ENCODE data around the gene FRMD4B. TPM values are rescaled to one million over a fixed set of nuclear protein-coding genes. Genes with fewer than 3 reads are reported as not detected.

Gene FRMD4B
- total and polyA plus RNA-seq, 10 of the 15 experiments (the other 5 are each of a cell fraction or from before 2014, with no cell fraction given), result 3.9 to 11.4 (median 8.0) TPM

DNA sequence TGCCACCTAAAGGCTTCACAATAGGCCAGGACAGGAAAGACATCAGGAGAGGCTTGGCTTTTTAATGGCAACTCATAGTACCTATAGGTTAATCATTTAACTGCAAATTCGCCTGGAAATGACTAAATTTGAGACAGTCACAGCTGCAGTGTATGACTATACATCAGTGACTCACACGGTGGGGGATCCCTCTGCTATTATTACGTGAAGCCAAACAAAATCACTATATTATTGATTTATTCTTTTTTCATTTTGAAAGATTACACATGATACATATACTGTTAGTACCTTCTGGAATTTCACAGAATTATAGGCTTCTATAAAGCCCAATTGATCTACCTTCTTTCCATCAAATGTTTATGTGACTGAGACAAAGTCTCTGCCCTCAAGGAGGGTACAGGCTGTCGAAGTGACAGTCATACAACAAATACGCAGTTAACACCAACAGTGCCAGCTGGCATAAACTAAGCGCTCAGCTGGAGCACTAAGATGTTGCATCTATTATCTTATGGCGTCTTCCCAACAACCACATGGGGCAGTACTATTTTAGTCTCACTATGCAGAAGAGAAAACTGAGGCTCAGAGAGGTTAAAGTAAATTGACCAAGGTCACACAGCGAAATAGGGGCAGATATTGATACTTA lies 181.5 kb downstream of the FRMD4B start:
- ChIA-PET SMC1A (ENCODE audit: uncharacterized antibody, unreplicated experiment) (interaction anchor here (0.5 to 5.9 kb wide), 6 partner anchors 8 to 112 kb away, joined by 3 to 29 read pairs (median 4); no protein-coding TSS in a partner anchor), CTCF (no interaction called here), RAD21 (ENCODE audit: unreplicated experiment) (interaction anchor here (0.7 to 1.8 kb wide), 4 partner anchors 20 to 221 kb away, joined by 3 to 10 read pairs (median 4); no protein-coding TSS in a partner anchor), POLR2A (no interaction called here)
- in situ Hi-C loops (cut with MboI), result no loop called here
- H3K9ac ChIP-seq (ENCODE audit: control insufficient read depth, insufficient read depth, low read length), result no peak overlapping the region
- H3K27ac ChIP-seq (ENCODE audit: control insufficient read depth, insufficient read depth), result no peak overlapping the region
- intact Hi-C loops (cut with micrococcal nuclease; ENCODE audit: unreplicated experiment), result loop anchor here (5.0 kb wide), 2 partner anchors 38 to 122 kb away; partner anchors contain the start of genes ARL6IP5 and UBA3
- H3K27me3 ChIP-seq (replicated peaks in 1 of 2; ENCODE audit: control insufficient read depth in 2 of 2, insufficient read depth in 2 of 2, low read length in 1 of 2), result no peaks in the 10 kb centered on the region
- H2AFZ ChIP-seq (ENCODE audit: control insufficient read depth, low read depth, low read length), result no peak overlapping the region; the same call in 1 of the 2 replicates
- no peaks in the 10 kb centered on the region for H4K20me1 ChIP-seq (ENCODE audit: control insufficient read depth, insufficient read depth)
- no peaks in the 10 kb centered on the region for H3K9me3 ChIP-seq (replicated peaks; ENCODE audit: control insufficient read depth, insufficient read depth, low read length)
- peak overlapping the region; percentile 54 for H3K4me2 ChIP-seq (ENCODE audit: control insufficient read depth, insufficient read depth)
- DNase-seq (ENCODE audit: low read depth, low spot score) (peak; percentile 44), FAIRE-seq (no peak), ATAC-seq (peak; percentile 75)
- no peak overlapping the region for H3K4me3 ChIP-seq
- 5% methylated on average over 8 of the region's 8 CpGs for WGBS (ENCODE audit: insufficient coverage, insufficient replicate concordance, low lambda C conversion rate, missing lambda C conversion rate)
- H3K36me3 ChIP-seq (ENCODE audit: control insufficient read depth in 2 of 2, insufficient read depth in 2 of 2, low read length in 1 of 2), result no peaks in the 10 kb centered on the region
- no TSS peak for BruUV-seq (replicated peaks)
- no peaks in the 10 kb centered on the region for H3K79me2 ChIP-seq (ENCODE audit: control insufficient read depth, insufficient read depth, low read length)
- H3K4me1 ChIP-seq (ENCODE audit: control insufficient read depth, insufficient read depth, low read length), result peaks cover 15% of the 10 kb centered on the region
- no peak for TF ChIP-seq EED (IDR thresholded peaks at IDR 0.05; ENCODE audit: low read depth)
- TF ChIP-seq KDM1A (IDR thresholded peaks at IDR 0.05; ENCODE audit: borderline replicate concordance), result no peak
- TF ChIP-seq NFIC (IDR thresholded peaks at IDR 0.05; ENCODE audit: low read depth, low read length), result peak; percentile 83; the same call in 1 of the 2 replicates
- no peak for TF ChIP-seq PML (IDR thresholded peaks at IDR 0.05; ENCODE audit: low read length)
- TF ChIP-seq BCL11A (IDR thresholded peaks at IDR 0.05; ENCODE audit: low read depth, low read length), result peak; percentile 70; the same call in 1 of the 2 replicates
- TF ChIP-seq, protein P1, sequence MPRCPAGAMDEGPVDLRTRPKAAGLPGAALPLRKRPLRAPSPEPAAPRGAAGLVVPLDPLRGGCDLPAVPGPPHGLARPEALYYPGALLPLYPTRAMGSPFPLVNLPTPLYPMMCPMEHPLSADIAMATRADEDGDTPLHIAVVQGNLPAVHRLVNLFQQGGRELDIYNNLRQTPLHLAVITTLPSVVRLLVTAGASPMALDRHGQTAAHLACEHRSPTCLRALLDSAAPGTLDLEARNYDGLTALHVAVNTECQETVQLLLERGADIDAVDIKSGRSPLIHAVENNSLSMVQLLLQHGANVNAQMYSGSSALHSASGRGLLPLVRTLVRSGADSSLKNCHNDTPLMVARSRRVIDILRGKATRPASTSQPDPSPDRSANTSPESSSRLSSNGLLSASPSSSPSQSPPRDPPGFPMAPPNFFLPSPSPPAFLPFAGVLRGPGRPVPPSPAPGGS (IDR thresholded peaks at IDR 0.05; ENCODE audit: borderline replicate concordance, insufficient read depth, low read depth, low read length, poor library complexity, severe bottlenecking), result peak; percentile 48
- peak; percentile 98 for TF ChIP-seq JUNB (IDR thresholded peaks at IDR 0.05)
- TF ChIP-seq IKZF1 (conservative IDR thresholded peaks at IDR 0.05), result peak; percentile 41; the same call in 1 of the 2 replicates
- peak; percentile 51 for TF ChIP-seq ATF2 (IDR thresholded peaks at IDR 0.05; ENCODE audit: low read length)
- TF ChIP-seq SMARCA5 (IDR thresholded peaks at IDR 0.05), result no peak
- no peak for TF ChIP-seq LARP7 (IDR thresholded peaks at IDR 0.05)
- peak; percentile 58; the same call in 1 of the 2 replicates for TF ChIP-seq GABPA (IDR thresholded peaks at IDR 0.05; ENCODE audit: low read depth)
- TF ChIP-seq RCOR1 (conservative IDR thresholded peaks at IDR 0.05; ENCODE audit: low read depth, low read length), result no peak
- TF ChIP-seq, protein P2, sequence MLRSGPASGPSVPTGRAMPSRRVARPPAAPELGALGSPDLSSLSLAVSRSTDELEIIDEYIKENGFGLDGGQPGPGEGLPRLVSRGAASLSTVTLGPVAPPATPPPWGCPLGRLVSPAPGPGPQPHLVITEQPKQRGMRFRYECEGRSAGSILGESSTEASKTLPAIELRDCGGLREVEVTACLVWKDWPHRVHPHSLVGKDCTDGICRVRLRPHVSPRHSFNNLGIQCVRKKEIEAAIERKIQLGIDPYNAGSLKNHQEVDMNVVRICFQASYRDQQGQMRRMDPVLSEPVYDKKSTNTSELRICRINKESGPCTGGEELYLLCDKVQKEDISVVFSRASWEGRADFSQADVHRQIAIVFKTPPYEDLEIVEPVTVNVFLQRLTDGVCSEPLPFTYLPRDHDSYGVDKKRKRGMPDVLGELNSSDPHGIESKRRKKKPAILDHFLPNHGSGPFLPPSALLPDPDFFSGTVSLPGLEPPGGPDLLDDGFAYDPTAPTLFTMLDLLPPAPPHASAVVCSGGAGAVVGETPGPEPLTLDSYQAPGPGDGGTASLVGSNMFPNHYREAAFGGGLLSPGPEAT (IDR thresholded peaks at IDR 0.05; ENCODE audit: low read depth), result peak; percentile 38; the same call in 1 of the 2 replicates
- peak in 1 of 2 experiments; percentile 84; a peak in 2 of 4 replicates for TF ChIP-seq ETV6 (conservative IDR thresholded peaks at IDR 0.05 in 1 of 2, IDR thresholded peaks at IDR 0.05 in 1 of 2; ENCODE audit: borderline replicate concordance in 1 of 2, low read depth in 1 of 2)
- TF ChIP-seq CREM (IDR thresholded peaks at IDR 0.05; ENCODE audit: low read depth), result peak; percentile 85
- no peak for TF ChIP-seq TBL1XR1 (IDR thresholded peaks at IDR 0.05; ENCODE audit: low read depth, low read length)
- TF ChIP-seq ATF7 (IDR thresholded peaks at IDR 0.05; ENCODE audit: low read depth), result peak; percentile 85
- TF ChIP-seq RUNX3 (IDR thresholded peaks at IDR 0.05; ENCODE audit: low read length), result peak; percentile 41; the same call in 1 of the 2 replicates
- TF ChIP-seq NR2F1 (conservative IDR thresholded peaks at IDR 0.05), result 0 out of 2 replicates have a peak, but pooled peaks have one; percentile 20
- no peak for TF ChIP-seq BRCA1 (IDR thresholded peaks at IDR 0.05; ENCODE audit: low read depth, low read length)
- TF ChIP-seq CHD1 (IDR thresholded peaks at IDR 0.05; ENCODE audit: low read depth, low read length), result no peak
